CD4-positive, alpha-beta T cell treated with Interleukin-15 for 4 hours (primary cell): ENCODE results near the gene CNTNAP2.

Experiments
- DNase-seq: peaks from one replicate; pipeline ENCODE4 v3.0.0-alpha.2; 2020; ENCODE audit warnings: low spot score

Gene CNTNAP2

GRCh38 chr7:146773506-146773905, 656.9 kb downstream of the CNTNAP2 start:
- DNase-seq: no peak

- no peak for DNase-seq
These were observed 664.9 kb downstream of the CNTNAP2 start for GRCh38 chr7:146781352-146782116.

- DNase-seq: no peak
These were observed 670.7 kb downstream of the CNTNAP2 start for GRCh38 chr7:146787266-146787665.

- DNase-seq: no peak
These were observed 671.4 kb downstream of the CNTNAP2 start for GRCh38 chr7:146788008-146788407.

GRCh38 chr7:146791344-146792285, 675.0 kb downstream of the CNTNAP2 start:
- DNase-seq: no peak

GRCh38 chr7:146804620-146805019, 688.0 kb downstream of the CNTNAP2 start:
- no peak for DNase-seq

- DNase-seq: no peak
These were observed 688.5 kb downstream of the CNTNAP2 start for GRCh38 chr7:146805082-146805481.

GRCh38 chr7:146826329-146826728, 709.7 kb downstream of the CNTNAP2 start:
- no peak for DNase-seq

- DNase-seq: no peak
These were observed 714.1 kb downstream of the CNTNAP2 start for GRCh38 chr7:146830686-146831085.

- no peak for DNase-seq
These were observed 715.3 kb downstream of the CNTNAP2 start for GRCh38 chr7:146831875-146832274.

GRCh38 chr7:146844405-146844804, 727.8 kb downstream of the CNTNAP2 start:
- no peak for DNase-seq

- no peak for DNase-seq
These were observed 742.1 kb downstream of the CNTNAP2 start for GRCh38 chr7:146858690-146859089.

- no peak for DNase-seq
These were observed 745.1 kb downstream of the CNTNAP2 start for GRCh38 chr7:146861701-146862100.

GRCh38 chr7:146862415-146862814, 745.8 kb downstream of the CNTNAP2 start:
- no peak for DNase-seq

- DNase-seq: no peak
These were observed 748.0 kb downstream of the CNTNAP2 start for GRCh38 chr7:146864644-146865043.

- DNase-seq: no peak
These were observed 749.1 kb downstream of the CNTNAP2 start for GRCh38 chr7:146865696-146866095.

- DNase-seq: no peak
These were observed 758.1 kb downstream of the CNTNAP2 start for GRCh38 chr7:146874722-146875121.

GRCh38 chr7:146875237-146875785, 758.7 kb downstream of the CNTNAP2 start:
- no peak for DNase-seq

GRCh38 chr7:146875981-146876380, 759.4 kb downstream of the CNTNAP2 start:
- DNase-seq: no peak

- no peak for DNase-seq
These were observed 759.8 kb downstream of the CNTNAP2 start for GRCh38 chr7:146876411-146876810.

GRCh38 chr7:146878901-146879300, 762.3 kb downstream of the CNTNAP2 start:
- no peak for DNase-seq

- DNase-seq: no peak
These were observed 768.6 kb downstream of the CNTNAP2 start for GRCh38 chr7:146885231-146885630.
